Peyer's patch (tissue), 4 donors: ENCODE data around the gene UTS2R. TPM values are rescaled to one million over a fixed set of nuclear protein-coding genes. Genes with fewer than 3 reads are reported as not detected.
"Not testable (repeated sequence)": the region's sequence is repeated elsewhere in the genome, so short reads cannot be mapped to it uniquely, and the experiment has no call there.

Source experiments
- DNase-seq, 3 donors: peaks; one replicate each; pipeline ENCODE4 v3.0.0-alpha.2; 2017 to 2019
- H3K27ac ChIP-seq, 4 donors: fragments of 200-600 bp; sonication (generic); one replicate each; pipeline ENCODE4 v1.5.1; 2016 to 2019
- H3K27me3 ChIP-seq, 2 donors: fragments of 200-600 bp; sonication (generic); one replicate each; pipeline ENCODE4 v1.5.1; 2019
- H3K36me3 ChIP-seq, 3 donors: fragments of 200-600 bp; sonication (generic); one replicate each; pipeline ENCODE4 v1.5.1; 2016 to 2019
- H3K4me1 ChIP-seq, 4 donors: fragments of 200-600 bp; sonication (generic); one replicate each; pipeline ENCODE4 v1.5.1; 2016 to 2019
- H3K4me3 ChIP-seq, 4 donors: fragments of 200-600 bp; sonication (generic); 1 replicate in 3 of 4; 2 replicates in 1 of 4; pipeline ENCODE4 v1.5.1; 2016 to 2019; ENCODE audit warnings: mild to moderate bottlenecking in 1 of 4
- H3K9me3 ChIP-seq, 4 donors: fragments of 200-600 bp; sonication (generic); one replicate each; pipeline ENCODE4 v1.5.1; 2016 to 2019; ENCODE audit warnings: mild to moderate bottlenecking in 1 of 4
- POLR2A ChIP-seq, 2 donors: fragments of 450-650 bp; IDR thresholded peaks; one replicate each; pipeline ENCODE4 v1.5.1; 2017; ENCODE audit warnings: antibody characterized with exemption in 2 of 2, mild to moderate bottlenecking in 2 of 2, moderate library complexity in 2 of 2
- total RNA-seq, 4 donors: library from RNA; depleted of rRNA; stranded (reverse); fragments of >200 nt; gene quantifications; one replicate each; pipeline ENCODE4 v1.1.0, GENCODE V29; 2016
- TF ChIP-seq, protein P1 (sequence below), 6 experiments: fragments of 450-650 bp in 4 of 6; fragments of 200-600 bp in 2 of 6; sonication (generic) in 1 of 6; IDR thresholded peaks; one replicate each; pipeline ENCODE4 v1.5.1; 2017 to 2019; ENCODE audit warnings: antibody characterized with exemption in 6 of 6, mild to moderate bottlenecking in 3 of 6, moderate library complexity in 1 of 6

UTS2R gene
- total RNA-seq, 4 donors from 2014 or later, result not detected

DNA sequence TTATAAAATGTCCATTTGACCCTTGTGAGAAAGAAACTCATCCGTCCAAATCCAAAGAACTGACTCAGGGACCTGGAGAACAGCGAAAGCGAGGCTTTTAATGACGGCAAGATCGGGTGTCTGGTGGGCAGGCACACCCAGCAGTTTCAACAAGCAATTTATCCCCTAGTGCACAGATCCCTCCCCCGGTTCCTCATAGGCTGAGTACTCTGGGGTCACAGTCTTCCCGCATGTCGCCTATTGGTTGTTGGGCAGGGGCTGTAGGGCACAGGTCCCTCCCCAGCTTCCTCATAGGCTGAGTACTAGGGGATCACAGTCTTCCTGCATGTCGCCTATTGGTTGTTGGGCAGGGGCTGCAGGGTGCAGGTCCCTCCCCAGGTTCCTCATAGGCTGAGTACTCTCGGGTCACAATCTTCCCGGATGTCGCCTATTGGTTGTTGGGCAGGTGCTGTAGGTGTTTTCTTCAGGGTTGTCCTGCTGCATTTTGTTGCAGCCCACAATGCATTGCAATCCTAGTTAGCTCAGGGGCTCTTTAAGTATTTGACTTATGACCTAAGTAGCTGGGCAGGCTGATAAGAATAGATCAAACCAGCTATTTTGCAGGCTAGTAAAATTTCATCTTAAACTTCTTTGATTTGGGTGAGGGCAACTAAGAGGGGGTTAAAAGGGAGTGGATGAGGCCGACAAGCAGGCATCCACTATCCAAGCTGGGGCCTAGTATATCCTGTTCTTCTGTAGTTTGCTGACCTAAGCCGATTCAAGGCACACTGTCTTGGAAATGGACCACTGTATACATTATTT, 3.6 kb upstream of the UTS2R start:
- peaks cover 0 to 21% of the 10 kb centered on the region in 2 donors for H3K27me3 ChIP-seq
- DNase-seq, result no peak

DNA sequence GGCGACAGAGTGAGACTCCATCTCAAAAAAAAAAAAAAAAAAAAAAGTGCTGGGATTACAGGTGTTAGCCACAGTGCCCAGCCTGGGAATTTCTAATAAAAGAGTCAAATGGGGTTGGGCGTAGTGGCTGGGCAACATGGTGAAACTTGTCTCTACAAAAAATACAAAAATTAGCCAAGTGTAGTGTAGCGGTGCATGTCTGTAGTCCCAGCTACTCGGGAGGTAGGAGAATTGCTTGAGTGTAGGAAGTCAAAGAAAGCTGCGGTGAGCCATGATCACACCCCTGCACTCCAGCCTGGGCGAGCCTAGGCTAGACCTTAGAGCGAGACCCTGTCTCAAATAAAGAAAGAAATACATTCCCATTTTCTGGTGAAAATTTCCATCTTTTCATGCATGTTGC, 2.4 kb upstream of the UTS2R start:
- no peak for TF ChIP-seq POLR2A (IDR thresholded peaks at IDR 0.05)
- TF ChIP-seq, protein P1, sequence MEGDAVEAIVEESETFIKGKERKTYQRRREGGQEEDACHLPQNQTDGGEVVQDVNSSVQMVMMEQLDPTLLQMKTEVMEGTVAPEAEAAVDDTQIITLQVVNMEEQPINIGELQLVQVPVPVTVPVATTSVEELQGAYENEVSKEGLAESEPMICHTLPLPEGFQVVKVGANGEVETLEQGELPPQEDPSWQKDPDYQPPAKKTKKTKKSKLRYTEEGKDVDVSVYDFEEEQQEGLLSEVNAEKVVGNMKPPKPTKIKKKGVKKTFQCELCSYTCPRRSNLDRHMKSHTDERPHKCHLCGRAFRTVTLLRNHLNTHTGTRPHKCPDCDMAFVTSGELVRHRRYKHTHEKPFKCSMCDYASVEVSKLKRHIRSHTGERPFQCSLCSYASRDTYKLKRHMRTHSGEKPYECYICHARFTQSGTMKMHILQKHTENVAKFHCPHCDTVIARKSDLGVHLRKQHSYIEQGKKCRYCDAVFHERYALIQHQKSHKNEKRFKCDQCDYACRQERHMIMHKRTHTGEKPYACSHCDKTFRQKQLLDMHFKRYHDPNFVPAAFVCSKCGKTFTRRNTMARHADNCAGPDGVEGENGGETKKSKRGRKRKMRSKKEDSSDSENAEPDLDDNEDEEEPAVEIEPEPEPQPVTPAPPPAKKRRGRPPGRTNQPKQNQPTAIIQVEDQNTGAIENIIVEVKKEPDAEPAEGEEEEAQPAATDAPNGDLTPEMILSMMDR (IDR thresholded peaks at IDR 0.05), result no peak

More for the DNA sequence above, 3.6 kb upstream of the UTS2R start:
- H3K9me3 ChIP-seq, result no peaks in the 10 kb centered on the region
- peaks cover 0 to 19% (median 9%) of the 10 kb centered on the region in 4 donors for H3K4me1 ChIP-seq
- no peaks in the 10 kb centered on the region for H3K36me3 ChIP-seq
- H3K27ac ChIP-seq, result no peak overlapping the region
- no peak for TF ChIP-seq POLR2A (IDR thresholded peaks at IDR 0.05)
- TF ChIP-seq, protein P1 (IDR thresholded peaks at IDR 0.05), result no peak
- no peak overlapping the region for H3K4me3 ChIP-seq

DNA sequence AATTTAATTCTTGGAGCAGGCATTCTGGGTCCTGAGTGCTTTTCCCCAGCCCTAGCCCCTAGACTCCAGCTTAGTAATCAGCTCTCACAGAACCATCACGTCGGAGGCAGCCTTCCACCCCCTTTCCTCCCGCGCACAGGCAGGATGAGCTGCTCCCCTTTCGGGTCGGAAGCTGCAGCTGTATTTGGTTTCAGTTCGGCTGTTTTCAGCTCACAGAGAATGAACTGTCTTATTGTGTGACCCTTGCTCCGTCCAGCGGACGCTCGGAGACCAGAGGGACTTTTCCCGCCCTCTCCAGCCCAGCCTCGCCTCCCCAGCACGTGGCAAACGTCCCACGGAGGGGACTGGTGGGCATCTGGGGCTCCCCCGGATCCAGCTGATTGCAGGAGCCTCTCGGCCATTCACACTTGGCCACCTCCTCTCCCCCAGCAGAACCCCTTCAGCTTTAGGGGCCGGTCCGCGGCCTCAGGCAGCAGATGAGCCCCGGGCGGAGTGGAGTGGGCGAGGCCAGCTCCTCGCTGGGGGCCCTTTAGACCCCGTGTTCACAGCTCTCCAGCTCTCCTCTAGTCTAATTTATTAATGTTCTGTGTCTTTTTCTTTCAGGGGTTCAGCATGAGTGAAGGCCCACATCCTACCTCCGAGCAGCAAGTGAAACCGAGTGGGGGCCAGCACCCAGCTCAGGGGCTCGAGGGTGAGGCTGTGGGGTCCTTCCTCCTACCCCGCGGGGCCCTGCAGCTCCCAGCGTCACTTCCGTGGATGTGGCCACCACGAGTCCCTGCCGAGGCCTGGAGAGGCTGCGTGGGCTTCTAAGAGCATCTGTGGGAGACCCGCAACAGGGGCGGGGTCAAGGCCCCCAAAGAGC, 863 bp upstream of the UTS2R start:
- Histone ChIP-seq H3K27ac (no peak overlapping the region), H3K4me3 (peak overlapping the region; percentile 0 to 51 (median 35)), H3K4me1 (peaks cover 0 to 19% (median 9%) of the 10 kb centered on the region in 4 donors), H3K36me3 (no peaks in the 10 kb centered on the region), H3K27me3 (peaks cover 0 to 37% of the 10 kb centered on the region in 2 donors), H3K9me3 (no peaks in the 10 kb centered on the region)
- no peak for TF ChIP-seq POLR2A (IDR thresholded peaks at IDR 0.05)
- TF ChIP-seq, protein P1 (IDR thresholded peaks at IDR 0.05), result no peak
- DNase-seq, result peak; percentile 32 to 60 (median 46)

More for the DNA sequence above, 2.4 kb upstream of the UTS2R start:
- Histone ChIP-seq H3K27me3 (peaks cover 0 to 23% of the 10 kb centered on the region in 2 donors), H3K4me3 (no peak overlapping the region), H3K9me3 (no peaks in the 10 kb centered on the region), H3K36me3 (no peaks in the 10 kb centered on the region), H3K4me1 (peaks cover 0 to 19% (median 9%) of the 10 kb centered on the region in 4 donors), H3K27ac (no peak overlapping the region)
- DNase-seq, result no peak

DNA sequence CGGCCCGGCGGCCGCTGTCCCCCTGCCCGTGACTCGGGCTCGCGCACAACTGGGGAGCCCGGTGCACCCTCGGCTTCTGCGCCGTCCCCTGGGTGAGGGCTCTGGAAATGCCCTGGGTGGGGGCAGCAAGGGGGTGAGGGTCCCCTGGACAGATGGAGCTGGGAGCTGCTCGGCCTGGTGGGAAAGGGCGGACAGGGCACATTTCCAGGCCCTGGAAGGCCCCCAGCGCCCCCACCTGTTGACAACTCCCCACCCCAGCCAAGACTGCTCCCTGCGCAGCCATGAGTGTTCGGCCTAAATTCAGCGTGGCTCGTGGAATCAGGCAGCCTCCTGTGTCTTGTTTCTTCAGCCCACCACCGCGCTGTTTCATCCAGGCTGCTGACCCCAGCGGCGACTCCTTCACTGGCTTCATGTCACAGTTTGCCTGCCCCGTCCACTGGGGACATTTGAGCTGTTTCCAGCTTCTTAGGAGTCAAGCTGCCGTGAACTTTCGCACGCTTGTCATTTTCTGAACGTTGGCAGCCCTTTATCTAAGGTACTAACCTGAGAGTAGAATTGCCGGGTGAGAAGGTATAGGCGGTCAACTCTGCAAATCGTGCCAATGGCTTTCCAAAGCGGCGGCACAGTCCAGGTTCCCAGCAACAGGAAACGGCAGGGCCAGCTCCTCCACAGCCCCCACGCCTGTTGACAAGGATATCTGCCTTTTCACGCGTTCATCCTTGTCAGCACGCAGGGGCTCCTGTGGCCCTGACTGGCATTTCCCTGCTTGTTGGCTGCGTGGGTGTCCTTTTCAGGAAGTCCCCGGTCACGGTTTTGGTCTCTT, 895 bp downstream of the UTS2R start:
- peaks cover 0 to 19% (median 9%) of the 10 kb centered on the region in 4 donors for H3K4me1 ChIP-seq
- peaks cover 0 to 37% of the 10 kb centered on the region in 2 donors for H3K27me3 ChIP-seq
- H3K4me3 ChIP-seq, result no peak overlapping the region
- DNase-seq, result peak in 1 of 3 donors; percentile 42
- TF ChIP-seq, protein P1 (IDR thresholded peaks at IDR 0.05), result no peak
- TF ChIP-seq POLR2A (IDR thresholded peaks at IDR 0.05), result no peak
- H3K36me3 ChIP-seq, result no peaks in the 10 kb centered on the region
- no peaks in the 10 kb centered on the region for H3K9me3 ChIP-seq
- H3K27ac ChIP-seq, result no peak overlapping the region

DNA sequence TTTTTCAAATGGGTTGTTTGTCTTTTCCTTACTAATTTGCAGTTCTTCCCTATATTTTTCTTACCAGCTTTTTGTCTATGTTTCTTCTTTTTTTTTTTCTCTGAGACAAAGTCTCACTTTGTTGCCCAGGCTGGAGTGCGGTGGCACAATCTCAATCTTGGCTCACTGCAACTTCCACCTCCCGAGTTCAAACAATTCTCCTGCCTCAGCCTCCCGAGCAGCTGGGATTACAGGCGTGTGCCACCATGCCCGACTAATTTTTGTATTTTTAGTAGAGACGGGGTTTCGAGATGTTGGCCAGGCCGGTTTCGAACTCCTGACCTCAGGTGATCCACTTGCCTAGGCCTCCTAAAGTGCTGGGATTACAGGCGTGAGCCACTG, 1.5 kb downstream of the UTS2R start:
- not testable (repeated sequence) for H3K36me3 ChIP-seq, H3K4me3 ChIP-seq, H3K27ac ChIP-seq, H3K9me3 ChIP-seq, DNase-seq
- Histone ChIP-seq H3K4me1 (peaks cover 0 to 19% (median 9%) of the 10 kb centered on the region in 4 donors), H3K27me3 (peaks cover 0 to 37% of the 10 kb centered on the region in 2 donors)
